OCI-LY7 (cell line): Measurements from ENCODE around the gene LUC7L2. TPM values are rescaled to one million over a fixed set of nuclear protein-coding genes. Genes with fewer than 3 reads are reported as not detected.

Source experiments
- BruUV-seq: library from RNA; stranded (reverse); fragments of 400-500 nt; replicated peaks from 2 replicates; lab custom pipeline; 2021; lab: Mats Ljungman, UMichigan
- CTCF ChIA-PET: fragments of 300-600 bp; sonication (Branson Sonifier 250); formaldehyde crosslinking; loops from one replicate; lab custom pipeline; 2022; ENCODE audit warnings: antibody characterized with exemption; ENCODE audit not compliant: unreplicated experiment; lab: Charles Lee
- POLR2A ChIA-PET: fragments of 300-600 bp; sonication (Branson Sonifier 250); formaldehyde crosslinking; loops from one replicate; lab custom pipeline; 2022; ENCODE audit warnings: antibody characterized with exemption; lab: Charles Lee
- DNase-seq: peaks from one replicate; pipeline ENCODE4 v3.0.0-alpha.2; 2015; ENCODE audit warnings: low spot score
- H2AFZ ChIP-seq: fragments of 200-600 bp; sonication (generic), shearing (Covaris generic); 2 replicates; pipeline ENCODE4 v1.6.1; 2014; ENCODE audit warnings: mild to moderate bottlenecking, antibody characterized with exemption, low read length, moderate library complexity
- H3K27ac ChIP-seq: fragments of 200-600 bp; sonication (generic); 2 replicates; pipeline ENCODE4 v1.5.1; 2014; ENCODE audit warnings: mixed run types, low read depth, mild to moderate bottlenecking, moderate library complexity, low read length, inconsistent platforms; ENCODE audit not compliant: poor library complexity, severe bottlenecking
- H3K36me3 ChIP-seq: fragments of 200-600 bp; sonication (generic); 2 replicates; pipeline ENCODE4 v1.6.1; 2014; ENCODE audit warnings: mild to moderate bottlenecking, antibody characterized with exemption, low read length, moderate library complexity, mixed read lengths; ENCODE audit not compliant: insufficient read depth
- H3K4me1 ChIP-seq: fragments of 200-600 bp; sonication (generic); 2 replicates; pipeline ENCODE4 v1.5.1; 2014; ENCODE audit warnings: mild to moderate bottlenecking, low read length; ENCODE audit not compliant: insufficient read depth, poor library complexity, severe bottlenecking
- H3K4me2 ChIP-seq: fragments of 200-600 bp; sonication (generic); 2 replicates; pipeline ENCODE4 v1.6.1; 2014; ENCODE audit warnings: mild to moderate bottlenecking, low read length
- H3K4me3 ChIP-seq: fragments of 200-600 bp; sonication (generic); 2 replicates; pipeline ENCODE4 v1.5.1; 2014; ENCODE audit warnings: mild to moderate bottlenecking, low read depth, low read length; ENCODE audit not compliant: poor library complexity, severe bottlenecking
- H3K79me2 ChIP-seq: fragments of 200-600 bp; sonication (generic); 2 replicates; pipeline ENCODE4 v1.6.1; 2016; ENCODE audit warnings: low read depth, mild to moderate bottlenecking, low read length, moderate library complexity, mixed read lengths; ENCODE audit not compliant: insufficient read depth
- H3K9me2 ChIP-seq: fragments of 200-600 bp; sonication (generic); 2 replicates; pipeline ENCODE4 v1.6.1; 2016; ENCODE audit warnings: mild to moderate bottlenecking, low read length, mixed read lengths; ENCODE audit not compliant: insufficient read depth
- H3K9me3 ChIP-seq: fragments of 200-600 bp; sonication (generic); 2 replicates; pipeline ENCODE4 v1.6.1; 2014; ENCODE audit warnings: mild to moderate bottlenecking, mixed run types, low read length, mixed read lengths
- H4K20me1 ChIP-seq: fragments of 200-600 bp; sonication (generic); 2 replicates; pipeline ENCODE4 v1.6.1; 2014; ENCODE audit warnings: mild to moderate bottlenecking, antibody characterized with exemption, low read length, moderate library complexity, mixed read lengths; ENCODE audit not compliant: insufficient read depth
- CTCF ChIP-seq: fragments of 200-600 bp; sonication (generic); conservative IDR thresholded peaks from 2 replicates; pipeline ENCODE4 v1.5.1; 2014; ENCODE audit warnings: mild to moderate bottlenecking, antibody characterized with exemption, low read length, moderate library complexity, mixed read lengths
- EZH2phosphoT487 ChIP-seq: fragments of 200-600 bp; sonication (generic); IDR thresholded peaks from 2 replicates; pipeline ENCODE4 v1.6.1; 2018; ENCODE audit warnings: low read depth, borderline replicate concordance, mild to moderate bottlenecking, mixed run types, antibody characterized with exemption, low read length, moderate library complexity, mixed read lengths
- intact Hi-C: fragments of 100-400 bp; cut with micrococcal nuclease; formaldehyde crosslinking; loops from one replicate; pipeline ENCODE4 v1.10.0; 2022; ENCODE audit not compliant: unreplicated experiment
- total RNA-seq, 2 experiments: library from RNA; depleted of rRNA in 1 of 2; stranded (reverse); fragments of >200 nt in 1 of 2; shearing (Covaris generic) in 1 of 2; gene quantifications; 2 replicates each; pipeline ENCODE4 v1.2.3, GENCODE V29; 2014 to 2022

The LUC7L2 gene
- total RNA-seq, 2 experiments from 2014 or later: 79.6 to 143 TPM

- ChIA-PET POLR2A (interaction anchor here (1.4 kb wide), 2 partner anchors 11 to 19 kb away, joined by 3 to 6 read pairs; no protein-coding TSS in a partner anchor), CTCF (no interaction called here)
- Histone ChIP-seq H3K9me2 (no peaks in the 10 kb centered on the region), H3K9me3 (no peaks in the 10 kb centered on the region), H3K4me2 (no peak overlapping the region), H3K36me3 (peaks cover 86% of the 10 kb centered on the region), H3K79me2 (peaks cover 64% of the 10 kb centered on the region), H3K27ac (no peak overlapping the region), H3K4me3 (no peak overlapping the region), H3K4me1 (no peaks in the 10 kb centered on the region), H4K20me1 (peaks cover 12% of the 10 kb centered on the region), H2AFZ (no peak overlapping the region)
- no peak for DNase-seq
- BruUV-seq: no TSS peak
- TF ChIP-seq EZH2phosphoT487 (no peak), CTCF (no peak)
- intact Hi-C loops: no loop called here
Observed at GRCh38 chr7:139382439-139382838, 22.7 kb downstream of the LUC7L2 start.

- POLR2A ChIA-PET: interaction anchor here (0.7 to 0.8 kb wide), 2 partner anchors 8 to 290 kb away, joined by 3 to 4 read pairs; no protein-coding TSS in a partner anchor
- Histone ChIP-seq H3K79me2 (peaks cover 73% of the 10 kb centered on the region), H3K36me3 (peaks cover 88% of the 10 kb centered on the region), H3K4me3 (no peak overlapping the region), H3K9me3 (no peaks in the 10 kb centered on the region), H3K27ac (no peak overlapping the region), H2AFZ (no peak overlapping the region), H4K20me1 (peaks cover 11% of the 10 kb centered on the region), H3K4me2 (no peak overlapping the region), H3K4me1 (no peaks in the 10 kb centered on the region), H3K9me2 (no peaks in the 10 kb centered on the region)
- no peak for DNase-seq
- no TSS peak for BruUV-seq
- TF ChIP-seq CTCF: no peak
- TF ChIP-seq EZH2phosphoT487: no peak
- intact Hi-C loops: no loop called here
- CTCF ChIA-PET: no interaction called here
Observed at GRCh38 chr7:139384611-139385010, 24.9 kb downstream of the LUC7L2 start.

- Histone ChIP-seq H4K20me1 (peaks cover 11% of the 10 kb centered on the region), H3K4me1 (no peaks in the 10 kb centered on the region), H3K27ac (no peak overlapping the region), H3K4me3 (no peak overlapping the region), H3K9me3 (no peaks in the 10 kb centered on the region), H3K4me2 (no peak overlapping the region), H3K9me2 (no peaks in the 10 kb centered on the region), H3K36me3 (peaks cover 87% of the 10 kb centered on the region), H2AFZ (no peak overlapping the region), H3K79me2 (peaks cover 85% of the 10 kb centered on the region)
- intact Hi-C loops: no loop called here
- no TSS peak for BruUV-seq
- POLR2A ChIA-PET: interaction anchor here (0.6 to 1.4 kb wide), 2 partner anchors 8 to 20 kb away, joined by 3 to 4 read pairs; no protein-coding TSS in a partner anchor
- CTCF ChIA-PET: no interaction called here
- TF ChIP-seq CTCF: no peak
- TF ChIP-seq EZH2phosphoT487: no peak
- DNase-seq: no peak
Observed at GRCh38 chr7:139387594-139387993, 27.9 kb downstream of the LUC7L2 start.
